GM23338 (cell line): Measurements from ENCODE around the gene MEFV. TPM values are rescaled to one million over a fixed set of nuclear protein-coding genes. Genes with fewer than 3 reads are reported as not detected.

Source experiments
- ATAC-seq: fragments of 200-7000 bp; cut with Tn5 transposase; 3 replicates; pipeline ENCODE4 v1.9.1; 2020
- DNase-seq: peaks from one replicate; pipeline ENCODE4 v3.0.0-alpha.2; 2015; ENCODE audit warnings: low spot score
- H2AFZ ChIP-seq: fragments of 200-600 bp; sonication (generic); 2 replicates; pipeline ENCODE4 v1.8.0; 2016; ENCODE audit warnings: antibody characterized with exemption, mild to moderate bottlenecking, moderate library complexity
- H3F3A ChIP-seq: fragments of 200-600 bp; sonication (generic); replicated peaks from 2 replicates; pipeline ENCODE4 v1.8.0; 2017; ENCODE audit warnings: antibody characterized with exemption, mixed run types, low read depth
- H3K27ac ChIP-seq: fragments of 200-600 bp; sonication (generic); 2 replicates; pipeline ENCODE4 v1.6.1; 2016; ENCODE audit warnings: low read depth
- H3K27me3 ChIP-seq: fragments of 200-600 bp; sonication (generic); 2 replicates; pipeline ENCODE4 v1.8.0; 2016; ENCODE audit warnings: mild to moderate bottlenecking, mixed run types, moderate library complexity; ENCODE audit not compliant: insufficient read depth
- H3K36me3 ChIP-seq: fragments of 200-600 bp; sonication (generic); 2 replicates; pipeline ENCODE4 v1.8.0; 2016; ENCODE audit warnings: mild to moderate bottlenecking; ENCODE audit not compliant: insufficient read depth
- H3K4me1 ChIP-seq: fragments of 200-600 bp; sonication (generic); 2 replicates; pipeline ENCODE4 v1.8.0; 2016; ENCODE audit warnings: mild to moderate bottlenecking, moderate library complexity; ENCODE audit not compliant: insufficient read depth
- H3K4me2 ChIP-seq: fragments of 200-600 bp; sonication (generic); 2 replicates; pipeline ENCODE4 v1.7.1; 2017; ENCODE audit warnings: mixed run types
- H3K4me3 ChIP-seq: fragments of 200-600 bp; sonication (generic); 2 replicates; pipeline ENCODE4 v1.6.1; 2016; ENCODE audit warnings: mixed run types
- H3K79me2 ChIP-seq: fragments of 200-600 bp; sonication (generic); replicated peaks from 2 replicates; pipeline ENCODE4 v1.8.0; 2017; ENCODE audit warnings: mild to moderate bottlenecking; ENCODE audit not compliant: insufficient read depth
- H3K9me2 ChIP-seq: fragments of 200-600 bp; sonication (generic); 2 replicates; pipeline ENCODE4 v1.8.0; 2017; ENCODE audit not compliant: insufficient read depth
- H4K20me1 ChIP-seq: fragments of 200-600 bp; sonication (generic); replicated peaks from 2 replicates; pipeline ENCODE4 v1.8.0; 2017; ENCODE audit warnings: mild to moderate bottlenecking; ENCODE audit not compliant: insufficient read depth
- H3K27ac Mint-ChIP-seq: 2 replicates; pipeline ENCODE4 v1.8.0; 2020; ENCODE audit warnings: inconsistent platforms, mild to moderate bottlenecking, moderate library complexity, mixed read lengths
- H3K27me3 Mint-ChIP-seq: 3 replicates; pipeline ENCODE4 v1.8.0; 2022; ENCODE audit warnings: low read depth, mild to moderate bottlenecking, moderate library complexity, mixed read lengths, inconsistent platforms; ENCODE audit not compliant: insufficient read depth, poor library complexity
- H3K36me3 Mint-ChIP-seq: 3 replicates; pipeline ENCODE4 v1.8.0; 2021; ENCODE audit warnings: low read depth, mild to moderate bottlenecking, inconsistent platforms, moderate library complexity, mixed read lengths
- H3K4me1 Mint-ChIP-seq: 3 replicates; pipeline ENCODE4 v1.8.0; 2020; ENCODE audit warnings: mild to moderate bottlenecking, inconsistent platforms, mixed read lengths
- H3K4me3 Mint-ChIP-seq: 3 replicates; pipeline ENCODE4 v1.8.0; 2021; ENCODE audit warnings: moderate library complexity, mild to moderate bottlenecking, inconsistent platforms, mixed read lengths
- H3K9me3 Mint-ChIP-seq: 3 replicates; pipeline ENCODE4 v1.8.0; 2020; ENCODE audit warnings: moderate library complexity, mild to moderate bottlenecking, inconsistent platforms, mixed read lengths
- CREB1 ChIP-seq: fragments of 250-450 bp; sonication (Bioruptor Pico); IDR thresholded peaks from 2 replicates; pipeline ENCODE4 v1.5.0; 2020; ENCODE audit warnings: low read depth, mild to moderate bottlenecking, moderate library complexity
- CTCF ChIP-seq, 2 experiments: fragments of 200-600 bp in 1 of 2; sonication (generic) in 1 of 2; conservative IDR thresholded peaks; 2 replicates each; pipeline versions ENCODE4 v1.5.1 to v1.6.1; 2016 to 2017; ENCODE audit warnings: antibody characterized with exemption in 2 of 2, low read depth in 2 of 2, mild to moderate bottlenecking in 2 of 2, moderate library complexity in 1 of 2
- ETS1 ChIP-seq: IDR thresholded peaks from 2 replicates; pipeline ENCODE4 v1.6.1; 2016; ENCODE audit warnings: antibody characterized with exemption
- EZH2 ChIP-seq: fragments of 200-600 bp; sonication (generic); IDR thresholded peaks from one replicate; pipeline ENCODE4 v1.8.0; 2017; ENCODE audit warnings: antibody characterized with exemption, mild to moderate bottlenecking, low read depth; ENCODE audit not compliant: unreplicated experiment
- EZH2phosphoT487 ChIP-seq: fragments of 200-600 bp; sonication (generic); IDR thresholded peaks from one replicate; pipeline ENCODE4 v1.8.1; 2018; ENCODE audit warnings: antibody characterized with exemption; ENCODE audit not compliant: unreplicated experiment
- JUNB ChIP-seq: IDR thresholded peaks from one replicate; pipeline ENCODE4 v1.6.1; 2016; ENCODE audit warnings: antibody characterized with exemption; ENCODE audit not compliant: unreplicated experiment
- POLR2AphosphoS5 ChIP-seq: IDR thresholded peaks from 2 replicates; pipeline ENCODE4 v1.6.1; 2016; ENCODE audit warnings: antibody characterized with exemption, low read depth
- STAT1 ChIP-seq: IDR thresholded peaks from one replicate; pipeline ENCODE4 v1.6.1; 2016; ENCODE audit warnings: antibody characterized with exemption; ENCODE audit not compliant: unreplicated experiment
- ZNF114 ChIP-seq: fragments of 250-450 bp; sonication (Bioruptor Pico); IDR thresholded peaks from 2 replicates; pipeline ENCODE4 v1.5.0; 2020; ENCODE audit warnings: mild to moderate bottlenecking, moderate library complexity
- ZNF331 ChIP-seq: fragments of 250-450 bp; sonication (Bioruptor Pico); IDR thresholded peaks from 2 replicates; pipeline ENCODE4 v1.5.0; 2020; ENCODE audit warnings: low read depth, mild to moderate bottlenecking, moderate library complexity
- ZNF462 ChIP-seq: fragments of 250-450 bp; sonication (Bioruptor Pico); IDR thresholded peaks from 2 replicates; pipeline ENCODE4 v1.5.0; 2020; ENCODE audit warnings: mild to moderate bottlenecking, moderate library complexity
- polyA plus RNA-seq: library from polyadenylated mRNA; unstranded; fragments of >200 nt; fragmentation: Nextera tagmentation; extraction: Ambion mirVana; gene quantifications from 2 replicates; pipeline ENCODE4 v1.2.1, GENCODE V29; 2016
- total RNA-seq: library from RNA; depleted of rRNA; stranded (reverse); fragments of >200 nt; shearing (Covaris generic); gene quantifications from 2 replicates; pipeline ENCODE4 v1.2.3, GENCODE V29; 2014

The MEFV gene
- total and polyA plus RNA-seq, 2 experiments from 2014 or later = 0.07 TPM; not detected in 1

- no peak for TF ChIP-seq ZNF462 (CRISPR knock-in tag)
- no peak for TF ChIP-seq CTCF (conservative IDR thresholded peaks at IDR 0.05; ENCODE audit: low read depth in 2 of 2)
- TF ChIP-seq STAT1 = no peak
- TF ChIP-seq EZH2phosphoT487 = no peak
Observed at GRCh38 chr16:3241761-3242160, 14.7 kb downstream of the MEFV start (continued).

DNA sequence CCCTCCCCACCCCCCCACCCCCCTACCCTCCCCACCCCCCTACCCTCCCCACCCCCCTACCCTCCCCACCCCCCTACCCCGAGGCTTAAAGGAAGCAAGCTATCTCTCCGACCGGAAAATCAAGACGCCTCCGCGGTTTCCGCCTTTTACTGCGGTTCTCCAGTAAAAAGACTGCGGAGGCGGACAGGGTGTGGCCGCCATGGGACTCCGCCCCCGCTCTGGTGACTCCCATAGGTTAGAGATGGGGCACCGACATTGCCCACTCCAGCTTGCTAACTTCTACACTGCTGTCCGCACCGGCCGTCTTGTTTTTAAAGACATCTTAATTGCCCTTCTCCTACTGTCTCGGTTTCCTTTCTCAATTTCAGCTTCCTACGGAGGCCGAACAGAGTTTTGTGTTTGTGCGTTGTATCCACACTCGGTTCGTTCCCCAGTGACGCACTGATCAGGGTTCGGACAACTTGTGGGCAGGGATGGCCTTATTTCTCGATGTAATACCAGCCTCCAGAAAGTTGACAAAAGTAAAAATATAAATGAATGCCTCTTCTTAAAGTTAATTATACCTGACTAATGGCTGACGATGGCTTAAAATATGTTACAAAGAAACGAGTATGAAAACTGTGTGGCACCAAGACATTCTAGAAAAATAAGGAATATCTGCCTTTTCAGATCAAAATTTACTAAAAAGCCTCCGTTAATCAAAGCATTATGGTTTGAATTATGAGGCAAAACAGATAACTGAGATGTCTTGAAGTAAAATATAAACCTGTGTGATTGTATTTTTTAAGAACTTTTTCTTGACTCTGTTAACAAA, 20.4 kb downstream of the MEFV start:
- Histone ChIP-seq H3K4me1 (no peaks in the 10 kb centered on the region), H3K9me2 (peaks cover 10% of the 10 kb centered on the region; the same call in 1 of the 2 replicates), H3F3A (peaks cover 10% of the 10 kb centered on the region), H3K4me3 (no peak overlapping the region), H3K4me2 (0 out of 2 replicates have a peak overlapping the region, but pooled peaks have one; percentile 26), H4K20me1 (no peaks in the 10 kb centered on the region), H3K79me2 (no peaks in the 10 kb centered on the region; the same call in 1 of the 2 replicates), H3K27ac (peak overlapping the region; percentile 47; the same call in 1 of the 2 replicates), H3K27me3 (no peaks in the 10 kb centered on the region), H2AFZ (no peak overlapping the region), H3K36me3 (peaks cover 17% of the 10 kb centered on the region)
- Mint-ChIP-seq H3K9me3 (peaks cover 49% of the 10 kb centered on the region), H3K4me1 (peaks cover 8% of the 10 kb centered on the region), H3K36me3 (peaks cover 40% of the 10 kb centered on the region), H3K27ac (no peak overlapping the region), H3K4me3 (peak overlapping the region; percentile 67), H3K27me3 (peaks cover 12% of the 10 kb centered on the region)
- DNase-seq (peak; percentile 72), ATAC-seq (no peak)
- TF ChIP-seq ETS1 (no peak), EZH2 (no peak), JUNB (no peak), STAT1 (no peak), ZNF331 (no peak), ZNF114 (no peak), POLR2AphosphoS5 (no peak), CREB1 (CRISPR knock-in tag) (no peak)
